CD4-positive, alpha-beta T cell (primary cell): Measurements from ENCODE around the gene RNF4. TPM values are rescaled to one million over a fixed set of nuclear protein-coding genes. Genes with fewer than 3 reads are reported as not detected.

Experiments
- ATAC-seq: fragments of 200-7000 bp; cut with Tn5 transposase; one replicate; pipeline ENCODE4 v1.10.0; 2022; ENCODE audit warnings: mild to moderate bottlenecking; ENCODE audit not compliant: poor library complexity
- CTCF ChIA-PET: fragments of 350-600 bp; sonication (Branson Sonifier 250); formaldehyde crosslinking; loops from one replicate; lab custom pipeline; 2021; ENCODE audit warnings: antibody characterized with exemption, inconsistent platforms; lab: Charles Lee
- POLR2A ChIA-PET: fragments of 350-600 bp; sonication (Branson Sonifier 250); formaldehyde crosslinking; loops from one replicate; lab custom pipeline; 2021; ENCODE audit warnings: antibody characterized with exemption, inconsistent platforms; lab: Charles Lee
- DNase-seq, 14 experiments: peaks; one replicate each; pipeline ENCODE4 v3.0.0-alpha.2; 2013 to 2020; ENCODE audit warnings: mixed read lengths in 2 of 14
- H3K27ac ChIP-seq, 2 donors: one replicate each; pipeline versions ENCODE4 v1.5.1 to v1.7.0; 2013; ENCODE audit warnings: low read length in 2 of 2, low read depth in 1 of 2, mild to moderate bottlenecking in 1 of 2
- H3K27me3 ChIP-seq, 2 experiments: 1 replicate in 1 of 2; 2 replicates in 1 of 2; pipeline versions ENCODE4 v1.6.1 to v1.7.0; 2013; ENCODE audit warnings: low read length in 2 of 2, control low read depth in 1 of 2, mild to moderate bottlenecking in 1 of 2, moderate library complexity in 1 of 2; ENCODE audit not compliant: insufficient read depth in 2 of 2, control insufficient read depth in 1 of 2
- H3K36me3 ChIP-seq: one replicate; pipeline ENCODE4 v1.6.1; 2013; ENCODE audit warnings: low read length, control low read depth; ENCODE audit not compliant: insufficient read depth
- H3K4me1 ChIP-seq: one replicate; pipeline ENCODE4 v1.6.1; 2013; ENCODE audit warnings: low read length, control low read depth; ENCODE audit not compliant: insufficient read depth
- H3K4me3 ChIP-seq: one replicate; pipeline ENCODE4 v1.5.1; 2013; ENCODE audit warnings: mild to moderate bottlenecking, low read length, moderate library complexity
- H3K9me3 ChIP-seq, 2 experiments: 1 replicate in 1 of 2; 2 replicates in 1 of 2; pipeline versions ENCODE4 v1.6.1 to v1.7.0; 2013; ENCODE audit warnings: low read length in 2 of 2, mild to moderate bottlenecking in 2 of 2, control low read depth in 1 of 2, moderate library complexity in 1 of 2; ENCODE audit not compliant: control insufficient read depth in 1 of 2, insufficient read depth in 1 of 2
- H3K27ac Mint-ChIP-seq: one replicate; pipeline ENCODE4 v1.8.0; 2020; ENCODE audit warnings: mixed read lengths
- H3K27me3 Mint-ChIP-seq: one replicate; pipeline ENCODE4 v1.8.0; 2021; ENCODE audit warnings: mixed read lengths
- H3K36me3 Mint-ChIP-seq: one replicate; pipeline ENCODE4 v1.8.0; 2021; ENCODE audit warnings: low read depth, mixed read lengths
- H3K4me1 Mint-ChIP-seq: one replicate; pipeline ENCODE4 v1.8.0; 2021; ENCODE audit warnings: low read depth, mixed read lengths
- H3K4me3 Mint-ChIP-seq: one replicate; pipeline ENCODE4 v1.8.0; 2020; ENCODE audit warnings: mild to moderate bottlenecking, mixed read lengths
- H3K9me3 Mint-ChIP-seq: one replicate; pipeline ENCODE4 v1.8.0; 2020; ENCODE audit warnings: mixed read lengths
- intact Hi-C, 2 experiments: fragments of 100-400 bp; cut with DNase I in 1 of 2; cut with micrococcal nuclease in 1 of 2; formaldehyde crosslinking; loops; one replicate each; pipeline versions ENCODE4 v1.15.1 to v1.9.0; 2023 to 2025; cut with DNase I, micrococcal nuclease
- total RNA-seq, 174 experiments: library from RNA in 2 of 174; stranded (reverse) in 2 of 174; gene quantifications; one replicate each; pipeline ENCODE4 v1.2.3 and lab custom pipeline; 2021 to 2026
- TF ChIP-seq, protein P1 (sequence below): fragments of 200-600 bp; IDR thresholded peaks from one replicate; pipeline ENCODE4 v1.8.0; 2022; ENCODE audit warnings: antibody characterized with exemption, mild to moderate bottlenecking

The RNF4 gene
- total RNA-seq, 2 experiments from 2014 or later, result 106 to 109 TPM

DNA sequence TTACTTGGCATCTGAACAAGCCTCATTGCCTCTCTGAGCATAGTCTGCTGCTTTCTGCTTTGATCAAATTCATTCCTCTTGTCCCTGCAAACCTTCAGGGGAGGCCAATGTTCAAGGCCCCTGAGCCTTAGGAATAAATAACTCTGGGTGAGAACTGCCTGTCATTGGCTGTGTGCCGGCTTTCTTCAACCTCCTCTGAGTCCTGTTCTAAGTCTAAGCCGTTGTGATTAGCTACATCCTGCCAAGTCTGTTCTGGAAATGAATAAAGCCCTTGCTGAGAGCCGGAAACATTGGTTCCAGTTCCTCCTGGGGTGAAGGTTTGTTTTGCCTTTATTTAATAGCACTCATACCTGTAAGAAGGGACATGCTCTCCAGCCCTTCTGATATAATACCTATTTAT lies 13.8 kb downstream of the RNF4 start:
- Histone ChIP-seq H3K27me3 (no peaks in the 10 kb centered on the region), H3K36me3 (peaks cover 15% of the 10 kb centered on the region), H3K4me3 (peak overlapping the region; percentile 6), H3K9me3 (no peaks in the 10 kb centered on the region), H3K27ac (peak overlapping the region in 1 of 2 donors; percentile 40), H3K4me1 (peaks cover 99% of the 10 kb centered on the region)
- Mint-ChIP-seq H3K36me3 (peaks cover 34% of the 10 kb centered on the region), H3K9me3 (no peaks in the 10 kb centered on the region), H3K4me1 (peaks cover 92% of the 10 kb centered on the region), H3K4me3 (peak overlapping the region; percentile 80), H3K27ac (peak overlapping the region; percentile 78), H3K27me3 (no peaks in the 10 kb centered on the region)
- DNase-seq (peak in 2 of 14 experiments; percentile 18 to 38), ATAC-seq (peak; percentile 19)
- TF ChIP-seq, protein P1, sequence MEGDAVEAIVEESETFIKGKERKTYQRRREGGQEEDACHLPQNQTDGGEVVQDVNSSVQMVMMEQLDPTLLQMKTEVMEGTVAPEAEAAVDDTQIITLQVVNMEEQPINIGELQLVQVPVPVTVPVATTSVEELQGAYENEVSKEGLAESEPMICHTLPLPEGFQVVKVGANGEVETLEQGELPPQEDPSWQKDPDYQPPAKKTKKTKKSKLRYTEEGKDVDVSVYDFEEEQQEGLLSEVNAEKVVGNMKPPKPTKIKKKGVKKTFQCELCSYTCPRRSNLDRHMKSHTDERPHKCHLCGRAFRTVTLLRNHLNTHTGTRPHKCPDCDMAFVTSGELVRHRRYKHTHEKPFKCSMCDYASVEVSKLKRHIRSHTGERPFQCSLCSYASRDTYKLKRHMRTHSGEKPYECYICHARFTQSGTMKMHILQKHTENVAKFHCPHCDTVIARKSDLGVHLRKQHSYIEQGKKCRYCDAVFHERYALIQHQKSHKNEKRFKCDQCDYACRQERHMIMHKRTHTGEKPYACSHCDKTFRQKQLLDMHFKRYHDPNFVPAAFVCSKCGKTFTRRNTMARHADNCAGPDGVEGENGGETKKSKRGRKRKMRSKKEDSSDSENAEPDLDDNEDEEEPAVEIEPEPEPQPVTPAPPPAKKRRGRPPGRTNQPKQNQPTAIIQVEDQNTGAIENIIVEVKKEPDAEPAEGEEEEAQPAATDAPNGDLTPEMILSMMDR, result no peak
- intact Hi-C loops, result loop anchor here in 1 of 2 experiments (5.0 kb wide), 1 partner anchor 50 kb away; no protein-coding TSS in a partner anchor
- ChIA-PET CTCF (interaction anchor here (0.6 to 1.0 kb wide), 2 partner anchors 14 to 51 kb away, joined by 3 read pairs; partner anchors contain the start of gene RNF4), POLR2A (interaction anchor here (1.0 to 6.4 kb wide), 3 partner anchors 13 to 53 kb away, joined by 3 to 74 read pairs (median 6); partner anchors contain the start of genes FAM193A and RNF4)

- Histone ChIP-seq H3K9me3 (no peaks in the 10 kb centered on the region), H3K27me3 (no peaks in the 10 kb centered on the region), H3K27ac (peak overlapping the region in 1 of 2 donors; percentile 1), H3K4me3 (no peak overlapping the region), H3K4me1 (peaks cover 100% of the 10 kb centered on the region), H3K36me3 (peaks cover 18% of the 10 kb centered on the region)
- TF ChIP-seq, protein P1, result no peak
- Mint-ChIP-seq H3K4me3 (peak overlapping the region; percentile 80), H3K9me3 (no peaks in the 10 kb centered on the region), H3K27ac (peak overlapping the region; percentile 78), H3K36me3 (peaks cover 33% of the 10 kb centered on the region), H3K4me1 (peaks cover 92% of the 10 kb centered on the region), H3K27me3 (no peaks in the 10 kb centered on the region)
- intact Hi-C loops, result loop anchor here in 1 of 2 experiments (5.0 kb wide), 1 partner anchor 49 kb away; no protein-coding TSS in a partner anchor
- DNase-seq (no peak), ATAC-seq (no peak)
- POLR2A ChIA-PET, result interaction anchor here (1.0 to 6.4 kb wide), 3 partner anchors 13 to 53 kb away, joined by 3 to 74 read pairs (median 6); partner anchors contain the start of genes FAM193A and RNF4
- CTCF ChIA-PET, result interaction anchor here (0.6 to 1.0 kb wide), 2 partner anchors 14 to 51 kb away, joined by 3 read pairs; partner anchors contain the start of gene RNF4
Measured at GRCh38 chr4:2483237-2483636, 14.3 kb downstream of the RNF4 start.

- Mint-ChIP-seq H3K27ac (peak overlapping the region; percentile 75), H3K9me3 (no peaks in the 10 kb centered on the region), H3K36me3 (peaks cover 27% of the 10 kb centered on the region), H3K27me3 (no peaks in the 10 kb centered on the region), H3K4me3 (peak overlapping the region; percentile 64), H3K4me1 (peaks cover 85% of the 10 kb centered on the region)
- Histone ChIP-seq H3K27ac (no peak overlapping the region), H3K36me3 (peaks cover 24% of the 10 kb centered on the region), H3K4me1 (peaks cover 95% of the 10 kb centered on the region), H3K9me3 (no peaks in the 10 kb centered on the region), H3K4me3 (no peak overlapping the region), H3K27me3 (no peaks in the 10 kb centered on the region)
- intact Hi-C loops, result loop anchor here (2.0 to 5.0 kb wide), 2 partner anchors 15 to 48 kb away; partner anchors contain the start of gene RNF4 (in 2 of the 2)
- no peak for DNase-seq
- TF ChIP-seq, protein P1, result no peak
- ChIA-PET POLR2A (interaction anchor here (1.5 to 6.4 kb wide), 3 partner anchors 14 to 264 kb away, joined by 3 to 74 read pairs (median 4); partner anchors contain the start of gene RNF4), CTCF (interaction anchor here (0.6 to 1.8 kb wide), 2 partner anchors 42 to 281 kb away, joined by 3 to 6 read pairs; no protein-coding TSS in a partner anchor)
- peak; percentile 19 for ATAC-seq
Measured at GRCh38 chr4:2484185-2484584, 15.3 kb downstream of the RNF4 start.
